ENCODE measurements around the gene MEOX2. TPM values are rescaled to one million over a fixed set of nuclear protein-coding genes. Genes with fewer than 3 reads are reported as not detected.

MEOX2 gene
- polyA plus RNA-seq, 1 of the 3 experiments (the other 2 are of a cell fraction) = not detected

GRCh38 chr7:15566476-15566875 lies 120.0 kb downstream of the MEOX2 start:
- Histone ChIP-seq H3K4me1 (ENCODE audit: control insufficient read depth in 1 of 2, insufficient read depth in 2 of 2, low read depth in 1 of 2, low read length in 1 of 2) (peaks cover 0 to 3% of the 10 kb centered on the region in 2 experiments; a peak in 2 of 4 replicates), H2AFZ (ENCODE audit: low read depth) (no peak overlapping the region), H3K9me3 (no peaks in the 10 kb centered on the region), H3K4me2 (no peak overlapping the region), H3F3A (replicated peaks; ENCODE audit: insufficient read depth) (peaks cover 4% of the 10 kb centered on the region), H3K27me3 (ENCODE audit: insufficient read depth) (peaks cover 6% of the 10 kb centered on the region; the same call in 1 of the 2 replicates), H4K20me1 (ENCODE audit: insufficient read depth) (no peaks in the 10 kb centered on the region), H3K9me2 (no peaks in the 10 kb centered on the region), H3K36me3 (replicated peaks in 1 of 2; ENCODE audit: control insufficient read depth in 1 of 2, insufficient read depth in 2 of 2, low read length in 1 of 2) (no peaks in the 10 kb centered on the region), H3K27ac (ENCODE audit: low read depth in 2 of 2, low read length in 1 of 2) (no peak overlapping the region), H3K4me3 (ENCODE audit: low read depth in 2 of 2, low read length in 1 of 2) (no peak overlapping the region), H3K79me2 (ENCODE audit: insufficient read depth) (no peaks in the 10 kb centered on the region), H3K9ac (no peak overlapping the region)
- POLR2A ChIA-PET = no interaction called here
- 29% methylated on average over 5 of the region's 5 CpGs for WGBS (ENCODE audit: low lambda C conversion rate)
- no peak for DNase-seq
- TF ChIP-seq USF1 (IDR thresholded peaks at IDR 0.05; ENCODE audit: borderline replicate concordance, low read depth) = no peak
- no peak for TF ChIP-seq POLR2AphosphoS5 (IDR thresholded peaks at IDR 0.05; ENCODE audit: low read depth, low read length)
- CTCF ChIA-PET = no interaction called here

GRCh38 chr7:15561835-15562234 lies 124.6 kb downstream of the MEOX2 start, which contains the start of gene AGMO:
TSS of gene AGMO (minus strand) at chr7:15562015.
- H3K4me2 ChIP-seq = peak within 1 kb of the TSS; percentile 13; the same call in 1 of the 2 replicates
- WGBS (ENCODE audit: low lambda C conversion rate) = 39% methylated on average over 5 of the region's 5 CpGs
- no peaks in the 10 kb centered on the region for H3K36me3 ChIP-seq (replicated peaks in 1 of 2; ENCODE audit: control insufficient read depth in 1 of 2, insufficient read depth in 2 of 2, low read length in 1 of 2)
- TF ChIP-seq TAF1 (IDR thresholded peaks at IDR 0.05; ENCODE audit: borderline replicate concordance, low read depth, low read length) = no peak
- TF ChIP-seq USF1 (IDR thresholded peaks at IDR 0.05; ENCODE audit: borderline replicate concordance, low read depth) = no peak
- no peak for TF ChIP-seq YY1 (IDR thresholded peaks at IDR 0.05; ENCODE audit: low read depth)
- no peak for TF ChIP-seq MEF2A (IDR thresholded peaks at IDR 0.05; ENCODE audit: borderline replicate concordance, low read depth)
- TF ChIP-seq FOXJ3 (CRISPR knock-in tag; IDR thresholded peaks at IDR 0.05) = no peak
- no peak for TF ChIP-seq MXI1 (IDR thresholded peaks at IDR 0.05; ENCODE audit: low read depth, low read length)
- TF ChIP-seq FOSL2 (IDR thresholded peaks at IDR 0.05; ENCODE audit: borderline replicate concordance, low read depth) = no peak
- TF ChIP-seq SMC3 (IDR thresholded peaks at IDR 0.05; ENCODE audit: low read depth, low read length) = no peak
- no peak for TF ChIP-seq RCOR1 (IDR thresholded peaks at IDR 0.05; ENCODE audit: low read length)
- no peak for TF ChIP-seq POLR2AphosphoS5 (IDR thresholded peaks at IDR 0.05; ENCODE audit: low read depth, low read length)
- H3K4me1 ChIP-seq (ENCODE audit: control insufficient read depth in 1 of 2, insufficient read depth in 2 of 2, low read depth in 1 of 2, low read length in 1 of 2) = peaks cover 0 to 5% of the 10 kb centered on the region in 2 experiments; a peak in 2 of 4 replicates
- H3K9ac ChIP-seq = no peak within 1 kb of the TSS
- ChIA-PET POLR2A (no interaction called here), CTCF (interaction anchor here (1.5 kb wide), 1 partner anchor 8 kb away, joined by 4 read pairs; no protein-coding TSS in a partner anchor)
- no peaks in the 10 kb centered on the region for H3K9me2 ChIP-seq
- no peak within 1 kb of the TSS for H3K27ac ChIP-seq (ENCODE audit: low read depth in 2 of 2, low read length in 1 of 2)
- no peaks in the 10 kb centered on the region for H4K20me1 ChIP-seq (ENCODE audit: insufficient read depth)
- no peaks in the 10 kb centered on the region for H3K9me3 ChIP-seq
- no peak within 1 kb of the TSS for H3K4me3 ChIP-seq (ENCODE audit: low read depth in 2 of 2, low read length in 1 of 2)
- H3K27me3 ChIP-seq (ENCODE audit: insufficient read depth) = peaks cover 6% of the 10 kb centered on the region; the same call in 1 of the 2 replicates
- H3F3A ChIP-seq (replicated peaks; ENCODE audit: insufficient read depth) = no peaks in the 10 kb centered on the region
- peak within 1 kb of the TSS; percentile 14; the same call in 1 of the 2 replicates for H2AFZ ChIP-seq (ENCODE audit: low read depth)
- H3K79me2 ChIP-seq (ENCODE audit: insufficient read depth) = no peaks in the 10 kb centered on the region
- no peak for DNase-seq

Other genes with a start within 250 kb of the MEOX2 start
- 0.05 and 0.10 TPM in 2 replicates for gene AGMO, start 124.7 kb downstream of the MEOX2 start, polyA plus RNA-seq (2012; rRNA removed)

Measured in SK-N-SH (cell line).